GM19351 (cell line): ENCODE data around the gene KIAA0825.
A peak's percentile ranks its signal among the peaks of the same experiment; 100 is the strongest.

Experiments used
- ATAC-seq: cut with Tn5 transposase; IDR thresholded peaks from one replicate; pipeline ENCODE4 v1.9.1; 2021; ENCODE audit warnings: mild to moderate bottlenecking, moderate library complexity; ENCODE audit not compliant: unreplicated experiment

The KIAA0825 gene, protein sequence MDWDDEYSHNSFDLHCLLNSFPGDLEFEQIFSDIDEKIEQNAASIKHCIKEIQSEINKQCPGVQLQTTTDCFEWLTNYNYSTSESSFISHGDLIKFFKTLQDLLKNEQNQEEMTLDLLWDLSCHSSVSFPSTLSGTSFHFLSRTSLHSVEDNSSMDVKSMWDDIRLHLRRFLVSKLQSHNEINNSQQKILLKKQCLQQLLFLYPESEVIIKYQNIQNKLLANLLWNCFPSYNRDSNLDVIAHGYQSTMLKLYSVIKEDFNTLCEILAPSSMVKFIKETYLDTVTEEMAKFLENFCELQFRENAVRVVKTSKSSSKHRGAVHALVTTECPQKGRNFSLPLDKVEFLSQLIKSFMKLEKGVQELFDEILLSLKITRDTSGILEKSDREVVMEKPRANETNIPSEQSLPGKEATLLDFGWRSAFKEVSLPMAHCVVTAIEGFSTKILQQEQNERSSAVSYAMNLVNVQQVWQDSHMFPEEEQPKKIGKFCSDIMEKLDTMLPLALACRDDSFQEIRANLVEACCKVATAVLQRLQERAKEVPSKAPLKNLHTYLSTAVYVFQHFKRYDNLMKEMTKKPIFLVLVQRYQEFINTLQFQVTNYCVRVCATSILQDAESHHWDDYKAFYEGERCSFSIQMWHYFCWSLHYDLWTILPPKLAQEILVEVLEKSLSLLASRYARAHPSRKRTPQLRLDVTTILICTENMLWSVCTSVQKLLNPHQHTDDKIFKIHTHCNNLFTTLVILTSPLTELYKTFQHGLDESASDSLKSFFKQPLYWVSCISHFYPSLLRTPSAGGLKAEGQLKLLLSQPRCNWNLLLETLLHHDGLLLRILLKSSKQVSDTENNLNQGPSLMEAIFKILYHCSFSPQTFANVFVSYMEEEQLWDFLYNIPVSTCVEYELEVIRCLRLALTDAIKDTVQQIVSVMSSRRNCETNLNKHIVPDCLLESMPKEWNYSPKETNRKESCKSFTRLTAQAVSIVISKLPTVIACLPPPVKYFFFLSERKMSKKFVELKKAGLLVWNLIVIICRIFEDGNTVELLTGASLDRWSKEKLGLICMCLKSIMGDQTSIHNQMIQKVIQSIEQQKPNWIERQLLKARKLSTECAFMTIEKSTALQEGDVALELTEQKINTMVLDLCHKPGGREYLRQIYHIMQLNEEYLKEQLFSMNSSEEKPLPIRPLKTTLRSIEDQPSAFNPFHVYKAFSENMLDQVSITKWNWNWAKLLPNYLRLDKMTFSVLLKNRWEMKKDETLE (N-terminal part only)

DNA sequence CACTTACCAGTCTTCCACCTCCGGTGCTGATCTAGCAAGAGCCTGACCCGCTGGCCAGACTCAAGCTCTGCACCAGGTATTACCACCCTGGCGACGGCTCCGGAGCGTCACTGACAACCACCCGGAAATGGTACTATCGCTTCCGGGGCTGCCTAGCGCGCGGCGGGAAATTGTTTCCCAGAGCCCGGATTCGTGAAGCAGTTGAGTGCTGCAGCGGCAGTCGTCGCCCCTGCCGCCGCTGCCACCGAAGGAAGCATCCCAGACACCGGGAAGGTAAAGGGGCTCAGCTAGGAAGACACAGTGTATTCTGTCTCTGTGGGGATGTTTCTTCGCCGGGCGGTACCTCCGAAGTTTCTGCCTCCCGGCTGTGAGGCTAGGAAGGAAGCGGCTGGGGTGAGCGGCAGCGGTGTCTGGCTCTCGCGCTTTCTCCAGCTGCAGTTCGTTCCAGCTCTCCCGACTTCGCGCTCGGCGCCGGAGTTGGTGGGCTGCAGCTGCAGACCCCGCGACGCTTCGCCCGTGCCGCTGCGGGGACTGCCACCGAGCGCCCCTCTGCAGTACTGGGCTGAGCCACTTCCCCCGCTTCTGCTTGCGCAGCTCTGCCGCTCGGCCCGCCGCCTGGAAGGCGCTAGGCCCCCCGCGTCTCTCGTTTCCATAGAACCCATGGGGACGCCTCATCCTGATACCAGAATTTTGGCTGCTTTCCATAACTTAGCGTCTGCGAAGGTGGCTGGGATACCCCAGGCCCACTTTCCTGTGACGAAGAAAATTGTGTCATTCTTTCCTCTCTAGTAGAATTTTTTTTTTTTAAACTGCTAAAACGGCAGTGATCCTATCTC, at the start of gene KIAA0825, which contains the start of gene SLF1:
KIAA0825 (minus strand) TSS at position 112 of the 836 bp plus-strand sequence. CDS start 81,478 bp downstream, outside the sequence.
SLF1 (plus strand) TSS at position 177 of the 836 bp plus-strand sequence. CDS start 10,142 bp downstream, outside the sequence.
- peak; percentile 95 for ATAC-seq

DNA sequence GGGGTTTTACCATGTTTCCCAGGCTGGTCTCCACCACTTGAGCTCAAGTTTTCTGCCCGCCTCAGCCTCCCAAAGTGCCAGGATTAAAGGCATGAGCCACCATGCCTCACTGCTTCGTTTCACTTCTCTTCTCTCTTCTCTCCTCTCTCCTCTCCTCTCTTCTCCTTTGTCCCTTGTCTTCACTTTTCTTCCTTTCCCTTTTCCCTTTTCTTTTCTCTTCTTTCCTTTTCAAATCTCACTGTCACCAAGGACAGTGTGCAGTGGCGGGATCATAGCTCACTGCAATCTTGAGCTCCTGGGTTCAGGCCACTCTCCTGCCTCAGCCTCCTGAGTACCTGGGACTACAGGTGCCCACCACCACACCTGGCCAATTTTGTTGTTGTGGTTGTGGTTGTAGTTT, 49.5 kb upstream of the KIAA0825 start:
- no peak for ATAC-seq

GRCh38 chr5:94661086-94661485, 42.7 kb upstream of the KIAA0825 start:
- ATAC-seq = no peak

GRCh38 chr5:94660506-94660905, 42.1 kb upstream of the KIAA0825 start:
- ATAC-seq = no peak

DNA sequence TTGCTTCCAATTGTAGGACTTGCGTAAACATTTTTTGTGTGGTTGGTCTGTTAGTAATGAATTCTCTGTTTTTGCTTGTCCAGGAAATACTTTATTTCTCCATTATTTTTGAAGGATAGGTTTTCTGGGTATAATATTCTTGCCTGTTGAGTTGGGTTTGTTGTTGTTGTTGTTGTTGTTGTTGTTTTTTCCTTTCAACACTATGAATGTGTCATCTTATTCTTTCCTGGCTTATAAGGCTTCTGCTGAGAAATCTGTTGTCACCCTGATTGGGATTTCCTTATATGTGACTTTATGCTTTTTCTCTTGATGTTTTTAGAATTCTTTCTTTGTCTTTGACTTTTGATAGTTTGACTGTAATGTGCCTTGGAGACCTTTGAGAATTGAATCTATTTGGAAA, 39.9 kb upstream of the KIAA0825 start:
- no peak for ATAC-seq

DNA sequence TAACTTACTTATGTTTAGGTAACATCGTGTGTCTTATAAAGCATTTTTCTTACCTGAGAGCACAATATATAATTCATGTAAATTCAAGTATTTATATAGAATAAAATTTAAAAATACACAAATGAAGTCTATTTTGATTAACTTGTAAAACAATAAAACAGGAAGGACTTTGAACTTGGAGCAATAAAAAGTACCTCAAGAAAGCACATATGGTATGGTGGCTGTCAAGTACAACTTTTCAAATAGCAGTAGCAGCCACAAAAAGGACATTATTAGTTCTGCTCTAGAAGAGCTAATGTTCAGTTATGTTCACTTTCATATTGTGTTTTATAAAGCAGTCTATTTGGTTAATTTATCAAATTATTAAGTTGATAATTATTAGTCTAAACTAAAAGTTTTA, 31.5 kb upstream of the KIAA0825 start:
- ATAC-seq = no peak

DNA sequence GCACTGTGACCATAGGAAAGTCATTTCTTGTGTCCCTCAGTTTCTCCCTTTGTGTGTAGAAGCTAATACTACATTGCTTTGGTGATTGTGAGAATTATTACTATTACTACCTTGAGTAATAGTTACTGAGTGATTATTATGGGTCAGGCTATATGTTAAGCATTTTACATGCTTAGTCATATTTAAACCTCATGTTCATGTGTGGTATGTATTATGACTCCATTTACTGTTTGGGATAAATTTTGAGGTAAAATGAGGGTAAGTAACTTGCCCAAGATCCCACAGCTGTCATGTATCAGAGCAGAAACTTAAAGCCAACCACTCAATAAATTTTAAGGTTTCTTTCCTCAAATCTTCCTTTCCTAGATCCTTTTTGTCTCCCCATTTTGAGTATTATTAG, 28.4 kb upstream of the KIAA0825 start:
- ATAC-seq = no peak

- ATAC-seq = no peak
Observed at GRCh38 chr5:94645053-94645452, 26.6 kb upstream of the KIAA0825 start.

DNA sequence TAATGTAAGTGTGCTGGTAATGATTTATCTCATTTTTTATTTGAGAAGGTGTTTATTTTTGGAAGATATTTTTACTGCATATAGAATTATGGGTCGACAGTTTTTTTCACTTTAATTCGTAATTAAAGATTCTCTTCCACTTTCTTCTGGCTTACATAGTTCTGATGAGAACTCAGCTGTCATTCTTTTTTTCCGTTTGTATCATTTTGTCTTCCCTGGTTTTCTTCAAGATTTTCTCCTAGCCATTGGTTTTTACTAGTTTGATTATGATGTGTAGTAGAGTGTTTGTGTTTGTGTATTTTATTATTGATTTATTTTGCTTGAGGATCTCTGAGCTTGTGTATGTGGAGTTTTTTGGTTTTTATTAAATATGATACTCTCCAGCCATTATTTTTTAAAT, 21.8 kb upstream of the KIAA0825 start:
- ATAC-seq = no peak

DNA sequence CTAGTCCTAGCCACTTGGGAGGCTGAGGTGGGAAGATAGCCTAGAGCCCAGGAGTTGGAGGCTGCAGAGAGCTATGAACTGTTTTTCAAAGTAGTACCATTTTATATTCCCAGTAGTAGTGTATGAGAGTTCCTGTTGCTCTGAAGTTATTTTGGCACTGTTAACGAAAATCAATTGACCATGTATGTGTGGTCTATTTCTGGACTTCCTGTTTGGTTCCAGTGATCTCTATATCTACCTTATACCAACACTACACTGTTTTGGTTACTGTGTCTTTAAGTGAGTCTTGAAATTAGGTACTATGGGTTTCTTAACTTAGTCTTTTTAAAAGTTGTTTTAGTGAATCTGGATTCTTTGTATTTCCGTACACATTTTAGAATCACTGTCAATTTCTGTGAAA, 13.6 kb upstream of the KIAA0825 start:
- ATAC-seq = peak; percentile 99

GRCh38 chr5:94627191-94627590, 8.8 kb upstream of the KIAA0825 start:
- no peak for ATAC-seq

- no peak for ATAC-seq
Observed at GRCh38 chr5:94623877-94624276, 5.5 kb upstream of the KIAA0825 start.

- ATAC-seq = no peak
Observed at GRCh38 chr5:94623011-94623410, 4.6 kb upstream of the KIAA0825 start.

DNA sequence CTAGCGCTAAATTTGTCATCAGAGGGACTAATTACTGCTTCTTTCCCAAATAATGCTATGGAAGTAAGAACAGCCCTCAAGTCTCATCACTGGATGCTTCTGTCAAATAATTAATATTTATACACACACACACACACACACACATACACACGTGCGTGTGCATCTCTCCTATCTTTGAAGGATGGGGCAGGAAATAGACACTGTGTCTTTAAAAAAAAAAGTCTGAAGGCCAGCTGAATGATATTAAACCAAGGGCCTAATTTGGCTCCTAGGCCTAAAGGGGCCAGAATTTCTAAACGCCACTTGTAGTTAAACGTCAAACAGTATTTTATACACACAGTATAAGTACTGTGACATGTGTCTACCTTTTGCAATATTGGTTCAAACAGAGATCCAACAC, 3.4 kb upstream of the KIAA0825 start:
- no peak for ATAC-seq

DNA sequence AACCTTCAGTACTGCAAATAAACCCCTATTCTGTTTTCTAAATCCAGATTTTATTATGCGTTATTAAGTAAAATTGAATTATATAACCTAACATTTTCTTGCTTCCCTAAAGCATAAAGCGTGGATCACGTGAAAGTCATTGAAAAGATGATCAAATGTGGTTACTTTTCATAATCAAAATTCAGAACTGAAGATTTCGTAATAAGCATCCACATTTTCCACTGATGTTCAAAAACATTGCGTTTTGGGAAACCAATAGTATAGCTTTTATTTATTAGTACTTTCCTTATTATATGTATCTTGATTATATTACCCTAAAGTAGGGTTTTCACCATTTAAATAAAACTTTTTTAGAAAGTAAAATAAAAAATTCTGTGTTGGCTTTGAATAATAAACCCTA, 1.9 kb upstream of the KIAA0825 start:
- ATAC-seq = no peak

- peak; percentile 26 for ATAC-seq
Observed at GRCh38 chr5:94618029-94618492, 343 bp downstream of the KIAA0825 start.

DNA sequence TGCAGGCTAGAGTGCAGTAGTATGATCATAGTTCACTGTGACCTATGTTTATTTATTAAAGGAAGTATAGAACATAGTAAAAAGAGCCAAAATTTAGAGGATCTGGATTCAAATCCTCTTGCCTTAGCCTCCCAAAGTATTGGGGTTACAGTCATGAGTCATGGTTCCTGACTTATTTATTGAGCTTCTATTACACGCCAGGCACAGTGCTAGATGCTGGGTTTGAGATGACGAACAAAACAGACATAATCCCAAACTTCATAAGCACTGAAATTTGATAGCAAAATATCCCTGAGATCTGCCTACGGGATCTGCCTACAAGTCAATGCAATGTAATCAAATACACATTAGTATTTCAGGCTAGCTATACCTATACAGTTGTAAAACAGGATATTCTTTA, 2.5 kb downstream of the KIAA0825 start:
- no peak for ATAC-seq

DNA sequence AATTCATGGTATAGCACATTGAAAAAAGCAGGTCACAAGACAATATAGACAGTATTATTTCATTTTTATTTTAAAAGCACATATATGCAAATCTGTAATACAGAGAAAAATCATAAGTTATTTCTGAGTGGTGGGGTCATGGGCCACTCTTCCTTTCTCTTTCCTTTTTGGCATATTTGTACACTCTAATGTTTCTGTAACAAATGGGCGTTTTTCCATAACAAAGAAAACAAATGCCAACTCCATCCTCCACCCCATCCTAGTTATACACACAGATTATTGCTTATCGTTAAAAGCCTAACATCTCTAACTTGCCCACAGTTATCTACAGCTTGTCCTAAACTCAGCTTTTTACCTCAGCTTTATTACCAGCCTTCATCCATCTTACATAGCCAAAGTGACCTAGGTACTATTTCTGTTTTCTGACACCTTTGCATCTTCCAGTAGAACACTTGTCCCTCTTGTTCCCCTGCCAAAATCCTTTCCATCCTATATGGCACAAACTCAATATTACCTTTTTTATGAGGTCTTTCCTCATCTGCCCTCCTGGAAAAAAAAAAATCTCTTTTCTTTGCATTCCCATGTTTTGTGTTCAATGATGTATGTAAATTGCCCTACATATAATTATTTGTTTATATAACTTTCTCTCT, 4.1 kb downstream of the KIAA0825 start:
- no peak for ATAC-seq

DNA sequence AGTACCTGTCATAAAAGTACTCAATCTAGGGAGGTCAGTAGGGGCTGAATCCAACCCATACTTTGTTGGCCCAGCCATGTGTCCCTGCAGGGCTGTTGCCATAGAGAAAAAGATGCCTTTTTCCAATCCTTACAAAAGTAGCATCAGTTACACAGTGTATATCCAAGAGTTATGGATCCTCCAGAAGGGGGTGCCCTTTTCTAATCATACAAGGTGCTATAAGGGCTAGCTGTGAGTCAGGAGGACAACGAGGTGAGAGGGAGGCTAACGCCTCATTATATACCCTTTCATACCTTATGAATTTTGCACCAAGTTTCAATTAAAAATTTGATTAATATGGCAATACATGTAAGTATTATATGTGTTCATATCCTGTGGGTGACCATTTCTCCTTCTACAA, 4.8 kb downstream of the KIAA0825 start:
- ATAC-seq = no peak
